Thyroid gland (tissue), 4 donors: ENCODE data around the gene DNAAF8.

Experiments used
- POLR2A ChIP-seq, 2 donors: fragments of 450-650 bp; IDR thresholded peaks; one replicate each; pipeline ENCODE4 v1.6.1; 2017; ENCODE audit warnings: antibody characterized with exemption in 2 of 2, mild to moderate bottlenecking in 2 of 2, moderate library complexity in 1 of 2
- TF ChIP-seq, protein P1 (sequence below), 6 experiments: fragments of 200-600 bp in 3 of 6; fragments of 450-650 bp in 3 of 6; sonication (generic) in 3 of 6; IDR thresholded peaks; one replicate each; pipeline ENCODE4 v1.5.1; 2016 to 2019; ENCODE audit warnings: antibody characterized with exemption in 6 of 6, mild to moderate bottlenecking in 2 of 6, inconsistent platforms in 1 of 6, moderate library complexity in 1 of 6

DNA sequence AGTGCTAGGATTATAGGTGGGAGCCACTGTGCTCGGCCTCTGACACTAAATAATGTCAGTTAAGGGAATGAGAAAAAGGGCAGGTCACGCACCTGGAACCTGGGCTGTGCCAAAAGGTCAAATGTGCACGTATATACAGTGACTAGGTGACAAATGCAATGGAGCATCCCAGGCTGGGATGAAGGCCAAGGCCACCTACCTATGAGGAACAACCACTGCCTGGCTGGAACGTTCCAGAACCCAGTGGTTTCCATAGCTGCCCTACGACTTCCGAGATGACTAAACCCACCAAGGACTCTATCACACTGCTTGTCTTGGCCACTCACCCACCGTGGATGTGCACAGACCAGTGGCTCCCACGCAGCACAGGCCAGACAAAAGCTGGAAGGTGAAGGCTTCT lies 16.6 kb downstream of the DNAAF8 start:
- TF ChIP-seq, protein P1, sequence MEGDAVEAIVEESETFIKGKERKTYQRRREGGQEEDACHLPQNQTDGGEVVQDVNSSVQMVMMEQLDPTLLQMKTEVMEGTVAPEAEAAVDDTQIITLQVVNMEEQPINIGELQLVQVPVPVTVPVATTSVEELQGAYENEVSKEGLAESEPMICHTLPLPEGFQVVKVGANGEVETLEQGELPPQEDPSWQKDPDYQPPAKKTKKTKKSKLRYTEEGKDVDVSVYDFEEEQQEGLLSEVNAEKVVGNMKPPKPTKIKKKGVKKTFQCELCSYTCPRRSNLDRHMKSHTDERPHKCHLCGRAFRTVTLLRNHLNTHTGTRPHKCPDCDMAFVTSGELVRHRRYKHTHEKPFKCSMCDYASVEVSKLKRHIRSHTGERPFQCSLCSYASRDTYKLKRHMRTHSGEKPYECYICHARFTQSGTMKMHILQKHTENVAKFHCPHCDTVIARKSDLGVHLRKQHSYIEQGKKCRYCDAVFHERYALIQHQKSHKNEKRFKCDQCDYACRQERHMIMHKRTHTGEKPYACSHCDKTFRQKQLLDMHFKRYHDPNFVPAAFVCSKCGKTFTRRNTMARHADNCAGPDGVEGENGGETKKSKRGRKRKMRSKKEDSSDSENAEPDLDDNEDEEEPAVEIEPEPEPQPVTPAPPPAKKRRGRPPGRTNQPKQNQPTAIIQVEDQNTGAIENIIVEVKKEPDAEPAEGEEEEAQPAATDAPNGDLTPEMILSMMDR (IDR thresholded peaks at IDR 0.05) = no peak
- no peak for TF ChIP-seq POLR2A (IDR thresholded peaks at IDR 0.05)
